AG09309 (cell line): Measurements from ENCODE around the gene EXOSC10.
A peak's percentile ranks its signal among the peaks of the same experiment; 100 is the strongest.

Experiments used
- DNase-seq: peaks from one replicate; pipeline ENCODE4 v3.0.0-alpha.2; 2010; ENCODE audit warnings: low read depth
- H3K4me3 ChIP-seq: 2 replicates; pipeline ENCODE4 v1.5.1; 2011; ENCODE audit warnings: mild to moderate bottlenecking, low read depth, low read length, moderate library complexity; ENCODE audit not compliant: control insufficient read depth
- TF ChIP-seq, protein P1 (sequence below): IDR thresholded peaks from 2 replicates; pipeline ENCODE4 v1.5.1; 2011; ENCODE audit warnings: mild to moderate bottlenecking, low read depth, low read length, inconsistent platforms; ENCODE audit not compliant: insufficient read depth, control insufficient read depth; ENCODE audit errors: missing control alignments

EXOSC10 gene

DNA sequence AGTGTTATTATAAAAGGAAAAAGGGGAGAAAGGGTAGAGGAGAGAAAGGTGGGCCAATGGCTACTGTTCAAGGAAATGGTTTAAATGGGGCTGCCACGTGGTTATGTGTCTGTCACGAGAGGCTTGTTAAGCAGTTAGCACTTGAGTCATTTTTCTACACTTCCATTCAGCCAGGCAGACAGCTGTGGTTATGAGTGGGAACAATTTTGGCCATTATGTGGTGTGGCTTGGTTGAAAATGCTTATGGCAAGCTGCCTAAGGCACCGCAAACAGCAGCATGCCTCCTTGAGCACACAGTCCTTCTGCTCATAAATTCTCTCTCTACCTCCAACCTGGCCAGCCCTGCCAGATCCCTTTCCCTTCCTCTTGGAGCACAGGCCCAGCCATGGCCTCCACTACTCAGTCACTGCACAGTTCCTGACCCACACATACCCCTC, 36.7 kb downstream of the EXOSC10 start:
- no peak overlapping the region for H3K4me3 ChIP-seq
- TF ChIP-seq, protein P1, sequence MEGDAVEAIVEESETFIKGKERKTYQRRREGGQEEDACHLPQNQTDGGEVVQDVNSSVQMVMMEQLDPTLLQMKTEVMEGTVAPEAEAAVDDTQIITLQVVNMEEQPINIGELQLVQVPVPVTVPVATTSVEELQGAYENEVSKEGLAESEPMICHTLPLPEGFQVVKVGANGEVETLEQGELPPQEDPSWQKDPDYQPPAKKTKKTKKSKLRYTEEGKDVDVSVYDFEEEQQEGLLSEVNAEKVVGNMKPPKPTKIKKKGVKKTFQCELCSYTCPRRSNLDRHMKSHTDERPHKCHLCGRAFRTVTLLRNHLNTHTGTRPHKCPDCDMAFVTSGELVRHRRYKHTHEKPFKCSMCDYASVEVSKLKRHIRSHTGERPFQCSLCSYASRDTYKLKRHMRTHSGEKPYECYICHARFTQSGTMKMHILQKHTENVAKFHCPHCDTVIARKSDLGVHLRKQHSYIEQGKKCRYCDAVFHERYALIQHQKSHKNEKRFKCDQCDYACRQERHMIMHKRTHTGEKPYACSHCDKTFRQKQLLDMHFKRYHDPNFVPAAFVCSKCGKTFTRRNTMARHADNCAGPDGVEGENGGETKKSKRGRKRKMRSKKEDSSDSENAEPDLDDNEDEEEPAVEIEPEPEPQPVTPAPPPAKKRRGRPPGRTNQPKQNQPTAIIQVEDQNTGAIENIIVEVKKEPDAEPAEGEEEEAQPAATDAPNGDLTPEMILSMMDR = no peak
- peak; percentile 77 for DNase-seq

DNA sequence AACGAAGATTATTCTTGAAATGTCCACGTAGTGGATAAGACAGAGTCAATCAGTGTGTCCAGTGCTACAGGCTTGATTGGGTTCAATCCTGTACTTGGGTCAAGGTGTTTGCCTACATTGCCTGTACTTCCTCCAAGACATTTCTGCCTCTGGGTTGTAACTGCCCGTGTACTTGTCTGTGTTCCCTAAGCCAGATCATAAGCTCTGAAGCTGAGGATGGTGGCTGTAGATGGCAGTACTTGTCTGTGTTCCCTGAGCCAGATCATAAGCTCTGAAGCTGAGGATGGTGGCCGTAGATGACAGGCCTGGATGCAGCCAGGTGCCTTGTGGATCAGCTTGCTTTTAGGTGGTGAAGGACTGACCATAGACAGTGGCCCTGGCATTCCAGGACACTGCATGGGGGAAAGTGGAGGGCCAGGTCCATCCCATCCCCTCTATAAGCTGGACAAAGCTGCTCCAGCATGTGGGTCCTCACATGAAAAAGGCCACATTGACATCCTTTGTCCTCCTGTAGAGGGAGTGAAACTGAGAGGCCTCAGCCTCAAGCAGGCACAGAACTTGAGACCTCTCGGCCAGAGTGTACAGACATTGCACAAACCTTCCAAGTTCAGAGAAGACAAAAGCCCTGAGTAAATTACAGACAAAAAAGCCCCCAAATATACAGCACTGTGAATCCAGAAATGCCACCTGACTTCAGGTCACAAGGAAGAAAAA, 37.9 kb downstream of the EXOSC10 start:
- TF ChIP-seq, protein P1 = no peak
- no peak for DNase-seq
- no peak overlapping the region for H3K4me3 ChIP-seq

DNA sequence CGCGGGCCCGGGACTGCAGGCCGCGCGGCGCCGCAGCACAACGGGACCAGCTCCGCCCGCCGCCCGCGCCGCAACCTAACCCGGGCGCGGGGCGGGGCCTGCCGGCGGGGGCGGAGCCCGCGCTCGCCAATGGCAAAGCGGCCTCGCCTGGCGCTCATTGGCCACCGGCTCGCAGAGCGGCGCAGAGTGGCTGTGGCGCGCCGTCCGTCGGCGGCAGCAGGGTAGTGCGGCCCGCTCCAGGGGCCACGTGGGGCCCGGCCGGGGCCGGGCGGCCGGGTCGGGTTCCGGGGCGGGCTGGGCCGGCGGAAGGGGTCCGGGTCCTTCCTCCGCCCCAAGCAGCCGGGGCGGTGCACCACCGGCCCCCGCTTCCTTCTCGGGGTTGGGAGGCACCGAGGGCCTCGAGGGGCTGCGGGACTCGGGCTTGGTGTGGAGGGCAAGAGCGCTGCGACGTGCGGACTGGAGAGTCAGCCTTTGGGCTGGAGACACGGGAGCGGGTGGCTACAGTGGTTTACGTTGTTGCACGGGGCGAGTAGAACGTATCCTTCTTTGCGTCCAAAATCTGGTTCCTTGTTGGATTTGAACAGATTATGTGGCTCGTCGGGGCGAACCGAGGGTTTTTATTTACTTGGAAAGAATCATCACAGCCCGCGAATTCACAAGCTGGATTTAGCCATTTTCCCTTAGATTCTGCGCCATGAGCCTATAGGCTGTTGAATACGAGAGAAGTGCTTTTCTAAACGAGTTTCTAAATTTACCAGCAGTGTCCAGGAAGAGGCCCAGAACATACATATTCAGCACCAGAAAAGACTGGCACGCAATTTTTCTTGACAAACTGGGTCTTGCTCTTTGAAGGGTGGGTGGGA, 39.5 kb downstream of the EXOSC10 start, which contains the start of gene SRM:
Gene SRM (minus strand): TSS at position 51 of the 863 bp plus-strand sequence. CDS start 75 bp downstream, outside the sequence.
- H3K4me3 ChIP-seq = peak within 1 kb of the TSS; percentile 99
- TF ChIP-seq, protein P1 = no peak

DNA sequence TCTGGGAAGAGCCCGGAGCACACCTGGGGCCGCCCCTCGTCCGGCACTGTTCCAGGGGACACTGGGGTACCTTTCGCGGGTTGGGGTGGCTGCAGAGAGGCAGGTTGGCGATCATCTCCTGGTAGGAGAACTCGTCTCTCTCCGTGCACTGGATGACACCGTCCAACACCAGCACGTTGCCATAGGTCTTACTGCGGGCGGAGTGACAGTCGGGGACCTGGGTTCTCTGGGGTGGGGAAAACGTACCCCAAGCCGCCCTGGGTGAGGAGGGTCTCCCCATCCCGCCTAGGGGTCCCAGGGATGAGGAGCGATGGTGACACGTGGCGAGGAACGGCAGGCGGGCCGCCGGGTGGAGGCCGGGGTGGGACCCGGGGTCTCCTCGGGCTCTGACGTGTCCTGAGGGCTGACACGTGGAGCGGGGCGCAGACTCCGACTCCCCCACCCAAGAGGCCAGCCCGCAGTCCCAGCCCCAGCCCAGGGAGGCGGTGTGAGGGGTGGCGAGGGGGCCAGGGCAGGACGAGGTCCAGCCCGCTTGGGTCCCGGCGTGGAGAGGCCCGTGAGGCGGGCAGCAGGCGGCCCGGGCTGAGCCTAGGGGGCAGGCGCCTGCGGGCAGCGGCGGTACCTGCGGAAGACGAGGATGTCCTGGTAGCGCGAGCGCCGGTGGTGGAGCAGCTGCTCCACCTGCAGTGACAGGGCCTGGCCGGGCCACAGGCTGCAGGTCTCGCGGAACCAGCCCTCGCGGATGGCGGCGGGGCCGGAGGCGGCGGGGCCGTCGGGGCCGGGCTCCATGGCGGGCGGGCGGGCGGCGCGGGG, 40.3 kb downstream of the EXOSC10 start:
- DNase-seq = no peak
- H3K4me3 ChIP-seq = peak overlapping the region; percentile 99
- TF ChIP-seq, protein P1 = peak; percentile 1

More for the DNA sequence above, 39.5 kb downstream of the EXOSC10 start, which contains the start of gene SRM:
- peak; percentile 46 for DNase-seq

DNA sequence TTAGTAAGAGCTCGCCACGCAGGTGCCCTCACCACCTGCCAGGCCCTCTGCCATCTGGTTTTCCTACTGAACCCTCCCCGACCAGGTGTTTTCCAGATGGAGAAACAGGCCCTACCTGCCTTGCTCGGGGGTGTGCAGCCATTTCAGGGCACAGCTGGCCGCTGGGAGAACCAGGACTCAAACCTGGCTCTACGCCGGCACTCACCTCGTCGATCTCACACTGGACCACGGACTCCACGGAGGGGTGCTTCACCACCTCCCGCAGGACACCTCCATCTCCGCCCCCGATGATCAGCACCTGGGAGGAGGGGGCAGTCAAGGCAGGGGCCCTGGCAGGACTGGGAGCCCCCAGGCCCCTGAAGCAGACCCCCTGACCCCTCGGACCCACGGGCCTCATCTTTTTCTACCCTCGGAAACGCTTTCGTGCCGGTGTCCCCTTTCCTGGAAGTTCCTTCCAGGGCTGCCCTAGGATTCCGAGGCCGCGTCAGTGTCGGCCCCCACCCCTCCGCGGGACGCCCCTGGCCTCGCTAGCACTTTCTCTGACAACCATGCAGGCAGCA, 41.0 kb downstream of the EXOSC10 start:
- H3K4me3 ChIP-seq = peak overlapping the region; percentile 99
- TF ChIP-seq, protein P1 = no peak
- no peak for DNase-seq

DNA sequence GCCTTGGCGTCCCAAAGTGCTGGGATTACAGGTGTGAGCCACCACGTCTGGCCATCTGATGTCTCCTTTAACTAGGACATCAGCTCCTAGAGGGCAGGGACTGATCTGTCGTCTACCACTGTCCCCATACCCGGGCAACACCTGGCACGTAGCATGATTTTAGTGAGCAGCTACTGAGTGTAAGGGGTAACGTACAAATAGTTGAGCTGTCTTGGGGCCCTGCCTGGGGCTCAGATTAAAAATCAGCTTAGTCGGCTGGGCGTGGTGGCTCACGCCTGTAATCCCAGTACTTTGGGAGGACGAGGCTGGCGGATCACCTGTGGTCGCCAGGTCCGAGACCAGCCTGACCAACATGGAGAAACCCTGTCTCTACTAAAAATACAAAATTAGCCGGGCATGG, 41.6 kb downstream of the EXOSC10 start:
- TF ChIP-seq, protein P1 = no peak

More for the DNA sequence above, 41.6 kb downstream of the EXOSC10 start:
- H3K4me3 ChIP-seq = no peak overlapping the region
- no peak for DNase-seq
